NCI-H2227 (cell line): ENCODE data around the gene PHLDB2.

Experiments
- DNase-seq: peaks from one replicate; lab custom pipeline; 2025; ENCODE audit not compliant: unreplicated experiment; lab: John Stamatoyannopoulos, UW

Gene PHLDB2

GRCh38 chr3:111882194-111882593 is 23.1 kb downstream of the PHLDB2 start:
- DNase-seq, result no peak

GRCh38 chr3:111882799-111883198 is 23.7 kb downstream of the PHLDB2 start:
- DNase-seq, result no peak

GRCh38 chr3:111884411-111885018 is 25.4 kb downstream of the PHLDB2 start:
- DNase-seq, result no peak

GRCh38 chr3:111885578-111885977 is 26.5 kb downstream of the PHLDB2 start:
- no peak for DNase-seq

- DNase-seq, result no peak
Measured at GRCh38 chr3:111890051-111890580, 31.1 kb downstream of the PHLDB2 start.

- no peak for DNase-seq
Measured at GRCh38 chr3:111892070-111892469, 33.0 kb downstream of the PHLDB2 start.

- peak; percentile 17 for DNase-seq
Measured at GRCh38 chr3:111895071-111895470, 36.0 kb downstream of the PHLDB2 start.

- DNase-seq, result no peak
Measured at GRCh38 chr3:111899966-111900365, 40.9 kb downstream of the PHLDB2 start.

GRCh38 chr3:111901637-111902036 is 42.6 kb downstream of the PHLDB2 start:
- DNase-seq, result no peak

GRCh38 chr3:111902534-111902933 is 43.5 kb downstream of the PHLDB2 start:
- DNase-seq, result no peak

GRCh38 chr3:111903067-111903511 is 44.0 kb downstream of the PHLDB2 start:
- DNase-seq, result no peak

GRCh38 chr3:111904376-111905241 is 45.5 kb downstream of the PHLDB2 start:
- no peak for DNase-seq

- no peak for DNase-seq
Measured at GRCh38 chr3:111906656-111907055, 47.6 kb downstream of the PHLDB2 start.

- DNase-seq, result no peak
Measured at GRCh38 chr3:111907151-111907550, 48.1 kb downstream of the PHLDB2 start.

GRCh38 chr3:111910806-111911205 is 51.7 kb downstream of the PHLDB2 start:
- no peak for DNase-seq

GRCh38 chr3:111911446-111911845 is 52.4 kb downstream of the PHLDB2 start:
- no peak for DNase-seq

GRCh38 chr3:111913163-111913763 is 54.2 kb downstream of the PHLDB2 start:
- no peak for DNase-seq

- DNase-seq, result no peak
Measured at GRCh38 chr3:111915905-111916304, 56.8 kb downstream of the PHLDB2 start.

- DNase-seq, result no peak
Measured at GRCh38 chr3:111917300-111917699, 58.2 kb downstream of the PHLDB2 start.

- no peak for DNase-seq
Measured at GRCh38 chr3:111919370-111920065, 60.5 kb downstream of the PHLDB2 start.

GRCh38 chr3:111921181-111921580 is 62.1 kb downstream of the PHLDB2 start:
- DNase-seq, result no peak
